Measurements from ENCODE around the gene KLF13. TPM values are rescaled to one million over a fixed set of nuclear protein-coding genes. Genes with fewer than 3 reads are reported as not detected.
A peak's percentile ranks its signal among the peaks of the same experiment; 100 is the strongest.

Gene KLF13
- total and polyA plus RNA-seq, 2 donors (not counting 1 experiment from before 2014, with no cell fraction given), result 39.6 to 42.9 TPM

- Histone ChIP-seq H3K4me1 (ENCODE audit: control insufficient read depth, extremely low read depth, insufficient read depth, low read length) (no peaks in the 10 kb centered on the region), H3K4me2 (ENCODE audit: extremely low read depth, insufficient read depth, low read length) (peak overlapping the region; percentile 87), H3K9me3 (ENCODE audit: control insufficient read depth, insufficient read depth, low read depth, low read length) (no peaks in the 10 kb centered on the region), H3K9ac (ENCODE audit: insufficient read depth, low read length) (peak overlapping the region; percentile 92), H3K36me3 (ENCODE audit: control insufficient read depth, insufficient read depth, low read length) (no peaks in the 10 kb centered on the region), H3K79me2 (ENCODE audit: control insufficient read depth, insufficient read depth, low read length) (peaks cover 26% of the 10 kb centered on the region), H3K27ac (ENCODE audit: insufficient read depth, low read length) (peak overlapping the region; percentile 94), H4K20me1 (ENCODE audit: control insufficient read depth, extremely low read depth, insufficient read depth, low read length) (no peaks in the 10 kb centered on the region), H3K27me3 (ENCODE audit: control insufficient read depth, insufficient read depth, low read length) (no peaks in the 10 kb centered on the region), H3K4me3 (replicated peaks in 1 of 4; ENCODE audit: control extremely low read depth in 1 of 4, insufficient read depth in 1 of 4, low read depth in 3 of 4, low read length in 4 of 4) (peak overlapping the region; percentile 57 to 77 (median 68)), H2AFZ (ENCODE audit: low read length) (peak overlapping the region; percentile 30)
- peak in 1 of 2 donors; percentile 66 for DNase-seq (ENCODE audit: low read depth in 2 of 2)
- no peak for TF ChIP-seq EZH2 (IDR thresholded peaks at IDR 0.05; ENCODE audit: low read length, missing control alignments)
These were observed 960 bp upstream of the KLF13 start for GRCh38 chr15:31325595-31326155.

DNA sequence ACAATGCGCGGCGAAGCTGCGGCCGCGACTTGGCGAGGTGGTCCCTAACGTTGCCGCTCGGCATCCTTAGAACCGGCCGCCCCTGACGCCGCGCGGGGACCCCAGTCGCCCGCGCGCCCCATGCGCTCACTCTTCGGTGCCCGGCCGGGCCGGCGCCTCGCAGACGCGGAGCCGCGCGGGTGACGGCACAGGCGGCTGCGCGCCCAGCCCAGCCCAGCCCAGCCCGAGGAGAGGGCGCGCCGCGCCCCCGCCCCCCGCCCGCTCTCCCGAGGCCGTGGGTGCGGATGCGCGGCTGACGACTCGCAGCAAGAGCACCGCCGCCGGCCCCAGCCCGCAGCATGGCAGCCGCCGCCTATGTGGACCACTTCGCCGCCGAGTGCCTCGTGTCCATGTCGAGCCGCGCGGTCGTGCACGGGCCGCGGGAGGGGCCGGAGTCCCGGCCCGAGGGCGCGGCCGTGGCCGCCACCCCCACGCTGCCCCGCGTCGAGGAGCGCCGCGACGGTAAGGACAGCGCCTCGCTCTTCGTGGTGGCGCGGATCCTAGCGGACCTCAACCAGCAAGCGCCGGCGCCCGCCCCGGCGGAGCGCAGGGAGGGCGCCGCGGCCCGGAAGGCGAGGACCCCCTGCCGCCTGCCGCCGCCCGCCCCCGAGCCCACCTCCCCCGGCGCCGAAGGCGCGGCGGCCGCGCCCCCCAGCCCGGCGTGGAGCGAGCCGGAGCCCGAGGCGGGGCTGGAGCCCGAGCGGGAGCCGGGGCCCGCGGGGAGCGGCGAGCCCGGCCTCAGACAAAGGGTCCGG, 437 bp downstream of the KLF13 start:
- Histone ChIP-seq H3K79me2 (ENCODE audit: control insufficient read depth, insufficient read depth, low read length) (peaks cover 40% of the 10 kb centered on the region), H3K4me3 (replicated peaks in 1 of 4; ENCODE audit: control extremely low read depth in 1 of 4, insufficient read depth in 1 of 4, low read depth in 3 of 4, low read length in 4 of 4) (peak overlapping the region; percentile 49 to 80 (median 69)), H2AFZ (ENCODE audit: low read length) (no peak overlapping the region), H4K20me1 (ENCODE audit: control insufficient read depth, extremely low read depth, insufficient read depth, low read length) (no peaks in the 10 kb centered on the region), H3K36me3 (ENCODE audit: control insufficient read depth, insufficient read depth, low read length) (no peaks in the 10 kb centered on the region), H3K27me3 (ENCODE audit: control insufficient read depth, insufficient read depth, low read length) (no peaks in the 10 kb centered on the region), H3K4me2 (ENCODE audit: extremely low read depth, insufficient read depth, low read length) (peak overlapping the region; percentile 44), H3K9ac (ENCODE audit: insufficient read depth, low read length) (peak overlapping the region; percentile 88), H3K9me3 (ENCODE audit: control insufficient read depth, insufficient read depth, low read depth, low read length) (no peaks in the 10 kb centered on the region), H3K27ac (ENCODE audit: insufficient read depth, low read length) (peak overlapping the region; percentile 87), H3K4me1 (ENCODE audit: control insufficient read depth, extremely low read depth, insufficient read depth, low read length) (no peaks in the 10 kb centered on the region)
- peak; percentile 60 to 61 for DNase-seq (ENCODE audit: low read depth in 2 of 2)
- TF ChIP-seq, protein P1, sequence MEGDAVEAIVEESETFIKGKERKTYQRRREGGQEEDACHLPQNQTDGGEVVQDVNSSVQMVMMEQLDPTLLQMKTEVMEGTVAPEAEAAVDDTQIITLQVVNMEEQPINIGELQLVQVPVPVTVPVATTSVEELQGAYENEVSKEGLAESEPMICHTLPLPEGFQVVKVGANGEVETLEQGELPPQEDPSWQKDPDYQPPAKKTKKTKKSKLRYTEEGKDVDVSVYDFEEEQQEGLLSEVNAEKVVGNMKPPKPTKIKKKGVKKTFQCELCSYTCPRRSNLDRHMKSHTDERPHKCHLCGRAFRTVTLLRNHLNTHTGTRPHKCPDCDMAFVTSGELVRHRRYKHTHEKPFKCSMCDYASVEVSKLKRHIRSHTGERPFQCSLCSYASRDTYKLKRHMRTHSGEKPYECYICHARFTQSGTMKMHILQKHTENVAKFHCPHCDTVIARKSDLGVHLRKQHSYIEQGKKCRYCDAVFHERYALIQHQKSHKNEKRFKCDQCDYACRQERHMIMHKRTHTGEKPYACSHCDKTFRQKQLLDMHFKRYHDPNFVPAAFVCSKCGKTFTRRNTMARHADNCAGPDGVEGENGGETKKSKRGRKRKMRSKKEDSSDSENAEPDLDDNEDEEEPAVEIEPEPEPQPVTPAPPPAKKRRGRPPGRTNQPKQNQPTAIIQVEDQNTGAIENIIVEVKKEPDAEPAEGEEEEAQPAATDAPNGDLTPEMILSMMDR (conservative IDR thresholded peaks at IDR 0.05 in 1 of 2, IDR thresholded peaks at IDR 0.05 in 1 of 2; ENCODE audit: low read depth in 1 of 2, low read length in 2 of 2), result no peak
- no peak for TF ChIP-seq EZH2 (IDR thresholded peaks at IDR 0.05; ENCODE audit: low read length, missing control alignments)

- DNase-seq (ENCODE audit: low read depth in 2 of 2), result peak; percentile 18 to 45
- H3K79me2 ChIP-seq (ENCODE audit: control insufficient read depth, insufficient read depth, low read length), result peaks cover 47% of the 10 kb centered on the region
These were observed 1.2 kb downstream of the KLF13 start for GRCh38 chr15:31327669-31328427.

More at GRCh38 chr15:31327669-31328427, 1.2 kb downstream of the KLF13 start:
- no peaks in the 10 kb centered on the region for H3K9me3 ChIP-seq (ENCODE audit: control insufficient read depth, insufficient read depth, low read depth, low read length)
- TF ChIP-seq, protein P1 (conservative IDR thresholded peaks at IDR 0.05 in 1 of 2, IDR thresholded peaks at IDR 0.05 in 1 of 2; ENCODE audit: low read depth in 1 of 2, low read length in 2 of 2), result no peak
- no peak for TF ChIP-seq EZH2 (IDR thresholded peaks at IDR 0.05; ENCODE audit: low read length, missing control alignments)
- peak overlapping the region; percentile 88 for H3K9ac ChIP-seq (ENCODE audit: insufficient read depth, low read length)
- H3K27ac ChIP-seq (ENCODE audit: insufficient read depth, low read length), result peak overlapping the region; percentile 87
- no peaks in the 10 kb centered on the region for H4K20me1 ChIP-seq (ENCODE audit: control insufficient read depth, extremely low read depth, insufficient read depth, low read length)
- H2AFZ ChIP-seq (ENCODE audit: low read length), result no peak overlapping the region
- H3K4me2 ChIP-seq (ENCODE audit: extremely low read depth, insufficient read depth, low read length), result peak overlapping the region; percentile 59
- H3K36me3 ChIP-seq (ENCODE audit: control insufficient read depth, insufficient read depth, low read length), result no peaks in the 10 kb centered on the region
- peak overlapping the region; percentile 79 to 90 (median 82) for H3K4me3 ChIP-seq (replicated peaks in 1 of 4; ENCODE audit: control extremely low read depth in 1 of 4, insufficient read depth in 1 of 4, low read depth in 3 of 4, low read length in 4 of 4)
- H3K27me3 ChIP-seq (ENCODE audit: control insufficient read depth, insufficient read depth, low read length), result no peaks in the 10 kb centered on the region
- H3K4me1 ChIP-seq (ENCODE audit: control insufficient read depth, extremely low read depth, insufficient read depth, low read length), result no peaks in the 10 kb centered on the region
